LNCaP clone FGC (cell line): Measurements from ENCODE around the gene HELQ.
A peak's percentile ranks its signal among the peaks of the same experiment; 100 is the strongest.
"Not testable (repeated sequence)": the region's sequence is repeated elsewhere in the genome, so short reads cannot be mapped to it uniquely, and the experiment has no call there.

Experiments used
- DNase-seq: peaks from one replicate; pipeline ENCODE4 v3.0.0-alpha.2; 2011; ENCODE audit warnings: low read depth
- H3K4me3 ChIP-seq: 2 replicates; pipeline ENCODE4 v1.5.1; 2011; ENCODE audit warnings: mild to moderate bottlenecking, low read depth, low read length, control low read depth
- TF ChIP-seq, protein P1 (sequence below): IDR thresholded peaks from 2 replicates; pipeline ENCODE4 v1.5.1; 2012; ENCODE audit warnings: mild to moderate bottlenecking; ENCODE audit not compliant: control insufficient read depth, insufficient read depth; ENCODE audit errors: extremely low read depth

The HELQ gene, protein sequence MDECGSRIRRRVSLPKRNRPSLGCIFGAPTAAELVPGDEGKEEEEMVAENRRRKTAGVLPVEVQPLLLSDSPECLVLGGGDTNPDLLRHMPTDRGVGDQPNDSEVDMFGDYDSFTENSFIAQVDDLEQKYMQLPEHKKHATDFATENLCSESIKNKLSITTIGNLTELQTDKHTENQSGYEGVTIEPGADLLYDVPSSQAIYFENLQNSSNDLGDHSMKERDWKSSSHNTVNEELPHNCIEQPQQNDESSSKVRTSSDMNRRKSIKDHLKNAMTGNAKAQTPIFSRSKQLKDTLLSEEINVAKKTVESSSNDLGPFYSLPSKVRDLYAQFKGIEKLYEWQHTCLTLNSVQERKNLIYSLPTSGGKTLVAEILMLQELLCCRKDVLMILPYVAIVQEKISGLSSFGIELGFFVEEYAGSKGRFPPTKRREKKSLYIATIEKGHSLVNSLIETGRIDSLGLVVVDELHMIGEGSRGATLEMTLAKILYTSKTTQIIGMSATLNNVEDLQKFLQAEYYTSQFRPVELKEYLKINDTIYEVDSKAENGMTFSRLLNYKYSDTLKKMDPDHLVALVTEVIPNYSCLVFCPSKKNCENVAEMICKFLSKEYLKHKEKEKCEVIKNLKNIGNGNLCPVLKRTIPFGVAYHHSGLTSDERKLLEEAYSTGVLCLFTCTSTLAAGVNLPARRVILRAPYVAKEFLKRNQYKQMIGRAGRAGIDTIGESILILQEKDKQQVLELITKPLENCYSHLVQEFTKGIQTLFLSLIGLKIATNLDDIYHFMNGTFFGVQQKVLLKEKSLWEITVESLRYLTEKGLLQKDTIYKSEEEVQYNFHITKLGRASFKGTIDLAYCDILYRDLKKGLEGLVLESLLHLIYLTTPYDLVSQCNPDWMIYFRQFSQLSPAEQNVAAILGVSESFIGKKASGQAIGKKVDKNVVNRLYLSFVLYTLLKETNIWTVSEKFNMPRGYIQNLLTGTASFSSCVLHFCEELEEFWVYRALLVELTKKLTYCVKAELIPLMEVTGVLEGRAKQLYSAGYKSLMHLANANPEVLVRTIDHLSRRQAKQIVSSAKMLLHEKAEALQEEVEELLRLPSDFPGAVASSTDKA

DNA sequence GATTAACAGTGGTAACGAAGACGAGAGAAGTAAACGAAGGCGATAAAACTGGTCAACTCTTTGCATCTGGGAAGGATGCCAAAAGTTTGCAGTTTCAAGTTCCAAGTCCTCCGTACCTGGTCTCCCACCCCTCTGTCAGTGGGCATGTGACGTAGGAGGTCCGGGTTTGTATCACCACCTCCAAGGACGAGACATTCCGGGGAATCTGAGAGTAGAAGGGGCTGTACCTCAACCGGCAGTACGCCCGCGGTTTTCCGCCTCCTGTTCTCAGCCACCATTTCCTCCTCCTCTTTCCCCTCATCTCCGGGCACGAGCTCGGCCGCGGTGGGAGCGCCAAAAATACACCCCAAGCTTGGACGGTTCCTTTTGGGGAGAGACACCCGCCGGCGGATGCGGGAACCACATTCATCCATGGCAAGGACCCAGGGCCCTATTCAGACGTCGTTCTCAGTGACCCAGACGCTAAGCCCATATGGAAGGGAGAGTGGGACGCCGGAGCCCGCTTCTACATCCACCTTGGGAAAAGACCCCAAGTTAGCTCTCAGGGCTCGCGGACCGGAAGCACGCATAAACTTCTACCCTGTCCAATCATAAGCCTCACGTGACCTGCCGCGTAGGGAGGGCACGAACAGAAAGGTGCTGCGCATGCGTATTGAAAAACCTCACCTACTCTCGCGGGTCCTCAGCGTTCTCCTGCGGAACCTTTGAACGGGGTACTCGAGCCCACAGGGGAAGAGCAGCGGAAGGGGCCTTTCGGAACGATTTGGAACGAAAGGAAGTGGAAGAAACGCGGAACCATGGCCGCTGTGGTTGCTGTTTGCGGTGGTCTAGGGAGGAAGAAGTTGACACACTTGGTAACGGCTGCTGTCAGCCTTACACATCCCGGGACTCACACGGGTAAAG, at the start of gene HELQ, which contains the start of gene MRPS18C:
TSS of gene HELQ (minus strand) at position 543 of the 903 bp plus-strand sequence. CDS start at position 413, 130 bp downstream.
TSS of gene MRPS18C (plus strand) at position 778 of the 903 bp plus-strand sequence. CDS start at position 798, 20 bp downstream.
- H3K4me3 ChIP-seq: peak within 1 kb of the TSS; percentile 99
- DNase-seq: peak; percentile 97
- TF ChIP-seq, protein P1, sequence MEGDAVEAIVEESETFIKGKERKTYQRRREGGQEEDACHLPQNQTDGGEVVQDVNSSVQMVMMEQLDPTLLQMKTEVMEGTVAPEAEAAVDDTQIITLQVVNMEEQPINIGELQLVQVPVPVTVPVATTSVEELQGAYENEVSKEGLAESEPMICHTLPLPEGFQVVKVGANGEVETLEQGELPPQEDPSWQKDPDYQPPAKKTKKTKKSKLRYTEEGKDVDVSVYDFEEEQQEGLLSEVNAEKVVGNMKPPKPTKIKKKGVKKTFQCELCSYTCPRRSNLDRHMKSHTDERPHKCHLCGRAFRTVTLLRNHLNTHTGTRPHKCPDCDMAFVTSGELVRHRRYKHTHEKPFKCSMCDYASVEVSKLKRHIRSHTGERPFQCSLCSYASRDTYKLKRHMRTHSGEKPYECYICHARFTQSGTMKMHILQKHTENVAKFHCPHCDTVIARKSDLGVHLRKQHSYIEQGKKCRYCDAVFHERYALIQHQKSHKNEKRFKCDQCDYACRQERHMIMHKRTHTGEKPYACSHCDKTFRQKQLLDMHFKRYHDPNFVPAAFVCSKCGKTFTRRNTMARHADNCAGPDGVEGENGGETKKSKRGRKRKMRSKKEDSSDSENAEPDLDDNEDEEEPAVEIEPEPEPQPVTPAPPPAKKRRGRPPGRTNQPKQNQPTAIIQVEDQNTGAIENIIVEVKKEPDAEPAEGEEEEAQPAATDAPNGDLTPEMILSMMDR: no peak

DNA sequence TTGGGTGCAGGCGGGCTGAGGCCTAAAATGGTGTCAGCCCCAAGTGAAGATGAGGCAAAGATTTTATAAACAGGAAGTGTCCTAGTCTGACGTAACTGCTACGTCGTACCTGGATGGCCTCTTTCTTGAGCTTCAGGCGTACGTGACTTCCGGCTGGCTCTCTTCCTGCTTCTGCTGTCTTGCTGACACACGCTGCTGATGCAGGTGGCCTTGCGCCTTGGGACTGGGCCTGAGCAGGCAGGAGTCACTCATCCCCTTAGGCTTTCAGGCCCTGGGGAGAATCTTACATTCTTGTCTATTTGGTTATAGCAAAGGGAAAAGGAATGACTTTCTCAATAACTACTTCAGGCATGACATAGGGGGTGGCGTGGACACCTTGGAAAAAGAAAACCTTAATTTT, 49.4 kb upstream of the HELQ start:
- no peak overlapping the region for H3K4me3 ChIP-seq
- DNase-seq: no peak
- TF ChIP-seq, protein P1: no peak

DNA sequence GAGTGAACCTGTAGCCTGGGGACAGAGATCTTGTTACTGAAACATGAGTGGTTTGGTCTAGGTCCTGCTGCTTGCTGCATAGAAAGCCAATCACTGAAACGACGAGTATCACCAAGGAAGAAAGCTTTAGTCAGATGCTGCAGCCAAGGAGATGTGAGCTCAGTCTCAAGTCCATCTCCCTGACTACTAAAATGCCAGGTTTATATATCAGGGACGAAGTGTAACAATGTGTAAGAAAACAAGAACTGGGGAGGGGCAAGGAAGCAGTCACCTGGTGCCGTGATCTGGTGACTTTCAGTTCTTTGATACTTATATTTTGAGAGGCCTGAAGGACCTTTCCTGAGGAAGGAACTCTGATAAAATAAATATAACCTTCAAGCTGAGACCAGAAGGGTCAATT, 48.9 kb upstream of the HELQ start:
- TF ChIP-seq, protein P1: no peak
- no peak for DNase-seq

DNA sequence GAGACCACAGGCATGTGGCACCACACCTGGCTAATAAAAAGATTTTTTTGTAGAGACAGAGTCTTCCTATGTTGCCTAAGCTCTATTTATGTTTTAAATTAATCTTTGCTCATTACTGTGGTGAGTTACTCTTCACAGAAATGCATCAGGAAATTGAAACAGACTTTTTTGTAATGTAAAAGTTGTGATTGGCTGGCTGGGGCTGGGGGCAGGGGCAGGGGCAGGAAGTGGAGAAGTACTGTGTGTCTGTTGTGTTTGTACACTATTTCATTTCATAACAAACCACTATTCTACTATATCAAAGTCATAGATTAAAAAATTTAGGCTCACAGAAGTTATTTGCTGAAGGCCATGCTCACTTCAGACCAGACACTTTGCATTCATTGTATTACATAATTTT, 48.4 kb upstream of the HELQ start:
- H3K4me3 ChIP-seq: no peak overlapping the region
- TF ChIP-seq, protein P1: no peak
- no peak for DNase-seq

More for the DNA sequence above, 48.9 kb upstream of the HELQ start:
- no peak overlapping the region for H3K4me3 ChIP-seq

DNA sequence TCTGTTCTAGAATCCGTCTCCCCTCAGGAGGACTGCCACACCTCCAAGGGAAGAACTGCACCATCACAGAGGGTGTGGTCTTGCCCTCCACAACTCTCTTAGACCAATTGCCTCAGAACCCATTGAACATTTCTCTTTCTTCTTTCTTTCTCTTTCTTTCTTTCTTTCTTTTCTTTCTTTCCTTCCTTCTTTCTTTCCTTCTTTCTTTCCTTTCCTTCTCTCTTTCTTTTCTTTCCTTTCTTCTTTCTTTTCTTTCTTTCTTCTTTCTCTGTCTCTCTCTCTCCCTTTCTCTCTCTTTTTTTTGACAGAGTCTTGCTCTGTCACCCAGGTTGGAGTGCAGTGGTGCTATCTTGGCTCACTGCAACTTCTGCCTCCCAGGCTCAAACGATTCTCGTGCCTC, 46.0 kb upstream of the HELQ start:
- not testable (repeated sequence) for DNase-seq, H3K4me3 ChIP-seq

DNA sequence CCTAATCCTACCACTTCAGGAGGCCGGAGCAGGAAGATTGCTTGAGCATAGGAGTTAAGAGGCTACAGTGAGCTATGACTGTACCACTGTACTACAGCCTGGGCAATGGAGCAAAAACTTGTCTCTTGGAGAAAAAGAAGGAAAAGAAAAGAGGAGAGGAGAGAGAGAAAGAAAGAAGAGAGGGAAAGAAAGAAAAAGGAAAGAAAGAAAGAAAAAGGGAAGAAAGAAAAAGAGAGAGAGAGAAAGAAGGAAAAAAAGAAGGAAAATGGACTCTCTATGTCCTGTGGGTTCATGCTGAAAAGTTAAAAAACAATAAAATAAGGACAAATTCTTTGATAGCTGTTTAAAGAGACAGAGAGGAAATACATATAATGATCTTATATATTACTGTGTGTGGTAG, 42.6 kb upstream of the HELQ start:
- TF ChIP-seq, protein P1: no peak
- no peak for DNase-seq
- no peak overlapping the region for H3K4me3 ChIP-seq

DNA sequence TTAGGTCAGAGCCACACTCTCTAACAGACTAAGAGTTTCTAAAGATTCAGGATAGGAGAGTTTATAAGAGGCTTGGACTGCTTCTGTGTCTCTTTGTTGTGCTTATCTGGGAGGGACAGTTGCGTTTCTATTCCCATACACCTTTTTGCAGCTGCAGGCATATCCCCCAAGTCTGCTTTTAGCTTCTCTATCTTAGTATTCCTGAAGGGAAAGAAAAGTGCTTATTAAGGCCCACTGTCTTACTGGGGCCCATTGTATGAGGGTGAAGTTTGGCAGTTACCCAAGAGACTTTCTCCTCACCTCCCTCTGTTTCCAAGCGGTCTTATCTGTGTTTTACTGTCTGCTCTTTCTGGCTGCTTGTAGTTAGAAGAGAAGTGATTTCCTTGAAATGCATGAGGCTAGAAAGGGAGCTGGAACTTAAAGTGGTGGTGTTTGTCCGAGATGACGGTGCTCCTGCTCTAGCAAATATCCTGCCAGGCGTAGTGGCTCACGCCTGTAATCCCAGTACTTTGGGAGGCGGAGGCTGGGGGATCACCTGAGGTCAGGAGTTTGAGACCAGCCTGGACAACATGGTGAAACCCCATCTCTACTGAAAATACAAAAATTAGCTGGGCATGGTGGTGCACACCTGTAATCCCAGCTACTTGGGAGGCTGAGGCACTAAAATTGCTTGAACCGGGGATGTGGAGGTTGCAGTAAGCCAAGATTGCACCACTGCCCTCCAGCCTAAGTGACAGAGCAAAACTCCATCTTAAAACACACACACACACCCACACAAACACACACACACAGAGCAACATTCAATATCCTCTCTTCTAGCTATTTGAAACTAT, 40.7 kb upstream of the HELQ start:
- H3K4me3 ChIP-seq, DNase-seq: not testable (repeated sequence)
